GM21619 (cell line): ENCODE data around the gene PCCB.
A peak's percentile ranks its signal among the peaks of the same experiment; 100 is the strongest.
"Not testable (repeated sequence)": the region's sequence is repeated elsewhere in the genome, so short reads cannot be mapped to it uniquely, and the experiment has no call there.

Experiments
- ATAC-seq: cut with Tn5 transposase; IDR thresholded peaks from one replicate; pipeline ENCODE4 v1.9.1; 2021; ENCODE audit not compliant: unreplicated experiment

Gene PCCB

DNA sequence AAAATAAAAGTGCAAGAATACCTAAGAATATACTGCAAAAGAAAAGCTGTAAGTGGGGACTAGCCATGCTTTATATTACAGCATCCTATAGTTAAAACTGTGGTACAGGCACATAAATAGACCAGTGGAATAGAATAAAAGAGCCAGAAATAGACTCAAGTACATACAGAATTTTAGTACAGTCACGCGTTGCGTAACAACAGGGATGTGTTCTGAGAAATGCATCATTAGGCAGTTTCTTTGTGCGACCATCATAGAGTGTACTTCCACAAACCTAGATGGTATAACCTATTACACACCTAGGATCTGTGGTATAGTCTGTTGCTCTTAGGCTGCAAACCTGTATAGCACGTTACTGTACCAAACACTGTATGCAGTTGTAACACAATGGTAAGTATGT lies 61.8 kb downstream of the PCCB start:
- no peak for ATAC-seq

DNA sequence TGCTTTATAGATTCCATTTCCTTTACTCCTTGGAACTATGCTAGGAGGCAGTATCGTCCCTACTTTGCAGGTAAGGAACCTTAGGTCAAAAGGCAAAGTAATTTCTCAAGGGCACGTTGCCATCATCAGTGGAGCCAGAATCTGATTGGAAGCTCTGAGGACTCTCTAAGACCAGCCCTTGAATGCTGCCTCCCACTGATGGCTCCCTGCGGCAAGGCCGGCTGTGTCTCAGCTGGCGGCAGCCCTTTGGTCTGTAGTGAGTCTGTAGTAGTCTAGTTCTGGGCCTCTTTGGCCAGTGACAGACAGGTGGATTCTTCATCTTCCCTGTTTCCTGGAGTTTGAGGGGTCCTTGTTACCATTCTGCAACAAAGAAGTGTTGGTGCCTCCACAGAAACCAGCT lies 76.2 kb downstream of the PCCB start:
- no peak for ATAC-seq

DNA sequence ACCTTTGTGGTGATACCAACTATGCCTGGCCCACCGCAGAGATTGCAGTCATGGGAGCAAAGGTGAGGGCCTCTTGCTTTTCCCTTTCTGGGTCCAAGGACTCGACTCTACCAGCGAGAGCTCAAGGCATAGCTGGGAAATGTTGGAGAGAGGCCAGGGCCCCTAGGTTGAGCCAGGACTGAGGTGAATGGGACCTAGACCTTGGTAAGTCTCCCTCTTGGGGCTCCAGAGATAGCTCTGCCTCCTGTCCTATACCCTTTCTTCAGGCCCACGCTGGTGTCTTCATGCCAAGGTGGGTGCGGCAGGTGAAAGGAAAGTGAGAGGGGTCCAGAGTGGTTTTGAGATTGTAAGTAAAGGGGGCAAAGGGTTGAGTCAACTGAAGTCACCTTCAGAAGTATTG lies 77.5 kb downstream of the PCCB start:
- no peak for ATAC-seq

DNA sequence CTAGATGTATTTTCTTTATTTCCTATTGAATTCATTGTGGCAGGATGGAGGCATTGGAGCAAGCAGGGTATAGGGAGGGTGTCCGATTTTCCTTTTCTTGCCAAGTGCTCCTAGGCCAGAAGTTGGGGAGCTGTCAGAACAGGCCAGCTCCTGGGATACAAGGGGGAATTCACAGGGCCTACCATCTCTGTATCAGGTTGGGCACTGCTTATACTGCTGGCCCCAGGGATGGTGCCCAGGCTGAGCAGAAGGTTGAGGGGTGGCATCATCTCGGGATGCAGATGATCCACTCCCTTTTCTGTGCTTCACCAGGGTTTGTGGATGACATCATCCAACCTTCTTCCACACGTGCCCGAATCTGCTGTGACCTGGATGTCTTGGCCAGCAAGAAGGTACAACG lies 79.5 kb downstream of the PCCB start:
- no peak for ATAC-seq

DNA sequence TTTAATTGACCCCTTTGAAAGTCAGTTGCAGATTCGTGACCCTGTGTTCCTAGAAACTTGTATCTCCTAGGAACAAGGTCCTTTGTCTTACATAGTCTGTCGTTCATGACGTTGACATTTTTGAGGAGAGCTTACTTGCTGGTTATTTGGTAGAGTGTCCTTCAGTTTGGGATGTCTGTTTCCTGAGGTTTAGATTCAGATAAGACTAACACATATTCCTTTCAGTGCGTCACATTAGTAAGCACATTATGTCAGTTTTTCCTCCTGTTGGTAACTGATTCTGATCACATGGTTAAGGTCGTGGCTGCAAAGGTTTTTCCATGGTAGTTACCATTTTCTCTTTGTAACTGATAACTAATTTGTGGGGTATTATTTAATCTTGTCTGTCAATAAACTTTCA lies 80.8 kb downstream of the PCCB start:
- ATAC-seq: no peak

DNA sequence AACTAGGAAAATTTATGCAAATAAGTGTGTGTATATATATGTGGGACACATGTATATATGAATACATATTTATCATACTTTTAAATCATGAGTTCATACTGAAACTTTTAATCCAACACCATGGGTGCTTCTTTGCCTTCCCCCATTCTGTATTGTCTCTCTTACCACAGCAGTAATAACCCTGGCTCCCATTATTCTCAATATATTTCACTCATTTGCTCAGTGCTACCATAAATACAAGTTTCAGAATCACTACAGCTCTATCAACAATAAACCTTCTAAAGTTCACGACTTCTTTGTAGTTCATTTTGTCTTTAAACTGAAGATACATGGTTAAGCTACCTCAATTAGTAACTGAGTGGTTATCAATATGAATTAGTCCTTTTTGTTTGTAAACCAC lies 82.2 kb downstream of the PCCB start:
- no peak for ATAC-seq

DNA sequence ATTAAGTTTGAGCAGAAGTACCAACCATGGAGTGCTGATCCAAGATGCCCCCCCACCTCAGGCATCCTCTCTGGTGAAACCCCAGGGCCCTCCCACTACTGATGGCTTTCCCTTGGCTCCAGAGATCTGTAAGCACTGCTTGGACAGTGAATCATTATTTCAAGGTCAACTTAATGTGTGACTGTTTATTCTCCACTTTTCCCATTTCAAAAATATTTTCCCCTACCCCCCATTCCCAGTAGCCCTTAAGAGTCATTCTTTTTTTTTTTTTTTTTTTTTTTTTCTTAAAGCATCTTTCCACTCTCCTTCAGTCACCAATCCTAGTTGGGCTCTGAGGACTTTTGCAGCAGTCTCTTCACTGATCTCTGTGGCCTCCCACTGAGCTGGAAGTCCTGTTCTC lies 82.6 kb downstream of the PCCB start:
- no peak for ATAC-seq

DNA sequence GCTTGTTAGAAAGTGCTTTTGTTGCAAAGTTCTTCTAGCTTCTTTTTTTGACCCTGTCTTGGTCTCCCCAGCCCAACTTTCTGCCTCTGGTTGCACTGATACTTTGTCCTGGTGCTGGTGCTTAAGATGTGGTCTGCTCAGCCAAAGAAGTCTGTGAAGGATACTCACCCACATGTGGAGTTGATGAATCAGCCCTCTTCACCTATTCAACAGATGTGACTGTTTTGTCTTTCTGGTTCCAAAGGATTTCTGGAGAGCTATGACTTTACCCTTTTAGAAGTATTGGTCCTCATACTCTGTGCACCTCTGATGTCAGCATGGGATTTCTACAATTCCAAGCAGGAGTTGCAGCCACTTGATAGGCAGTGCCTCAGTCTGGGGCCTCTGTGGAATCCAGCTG lies 84.1 kb downstream of the PCCB start:
- no peak for ATAC-seq

DNA sequence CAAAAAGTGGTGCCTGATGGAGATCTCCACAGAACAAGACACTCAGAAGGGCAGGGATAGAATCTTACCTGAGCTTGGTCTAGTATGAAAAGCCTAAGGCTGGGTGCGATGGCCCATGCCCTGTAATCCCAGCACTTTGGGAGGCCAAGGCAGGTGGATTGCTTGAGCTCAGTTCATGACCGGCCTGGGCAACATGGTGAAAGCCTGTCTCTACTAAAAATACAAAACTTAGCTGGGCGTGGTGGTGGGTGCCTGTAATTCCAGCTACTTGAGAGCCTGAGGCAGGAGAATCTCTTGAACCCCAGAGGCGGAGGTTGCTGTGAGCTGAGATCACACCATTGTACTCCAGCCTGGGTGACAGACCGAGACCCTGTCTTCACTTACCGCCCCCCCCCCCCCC lies 84.6 kb downstream of the PCCB start:
- ATAC-seq: not testable (repeated sequence)

DNA sequence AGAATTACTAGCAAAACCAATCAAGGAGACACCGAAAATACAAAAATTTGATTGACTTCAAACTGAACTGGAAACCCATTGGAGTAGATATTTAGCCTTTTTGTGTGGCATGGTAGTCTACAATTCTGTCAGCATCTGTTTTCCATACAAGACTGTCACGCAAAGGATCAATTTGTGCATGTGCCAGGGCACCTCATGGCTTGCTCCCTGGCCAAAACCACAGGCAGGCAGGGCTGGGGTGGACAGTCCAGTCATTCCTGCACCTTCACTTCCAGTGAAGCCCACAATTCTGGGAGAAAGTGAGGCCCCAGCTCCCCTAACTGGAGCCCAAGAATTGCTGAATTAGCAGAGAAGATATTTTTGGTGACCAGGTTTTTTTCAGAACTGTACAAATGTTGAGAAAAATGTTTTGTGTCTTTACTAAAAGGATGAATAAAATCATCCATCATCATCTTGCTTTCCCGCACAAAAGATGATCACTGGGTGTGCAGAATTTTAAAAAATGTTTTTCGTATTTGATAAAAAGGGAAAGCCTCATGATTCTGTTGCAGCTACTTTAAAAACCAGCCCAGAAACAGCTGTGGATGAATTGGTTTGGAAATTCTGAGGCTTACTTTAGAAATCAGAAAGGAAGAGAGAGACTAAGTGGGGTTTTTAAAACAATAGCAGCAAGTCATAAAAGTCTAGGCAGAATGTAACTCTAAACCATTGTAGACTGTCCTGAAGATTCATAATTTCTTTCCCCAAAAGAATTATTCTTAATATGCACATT lies 86.4 kb downstream of the PCCB start:
- no peak for ATAC-seq

DNA sequence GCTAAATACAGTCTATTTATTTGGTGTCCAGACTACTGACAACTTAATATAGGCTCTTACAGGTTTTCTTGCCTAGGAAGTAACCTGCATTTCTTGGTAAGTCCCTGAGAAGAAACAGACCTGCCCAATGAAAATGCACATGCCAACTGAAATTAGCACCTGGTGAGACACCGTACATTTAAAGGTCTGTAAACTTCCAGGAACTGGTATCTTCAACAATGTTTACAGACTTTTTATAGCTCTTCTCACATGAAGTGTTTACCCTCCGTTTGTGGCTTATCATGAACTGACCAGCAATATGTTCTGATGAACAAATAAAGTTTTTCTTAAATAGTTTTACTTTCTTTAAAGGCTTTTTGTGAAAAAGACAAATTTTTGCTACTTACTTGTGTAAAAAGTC lies 93.3 kb downstream of the PCCB start:
- no peak for ATAC-seq

DNA sequence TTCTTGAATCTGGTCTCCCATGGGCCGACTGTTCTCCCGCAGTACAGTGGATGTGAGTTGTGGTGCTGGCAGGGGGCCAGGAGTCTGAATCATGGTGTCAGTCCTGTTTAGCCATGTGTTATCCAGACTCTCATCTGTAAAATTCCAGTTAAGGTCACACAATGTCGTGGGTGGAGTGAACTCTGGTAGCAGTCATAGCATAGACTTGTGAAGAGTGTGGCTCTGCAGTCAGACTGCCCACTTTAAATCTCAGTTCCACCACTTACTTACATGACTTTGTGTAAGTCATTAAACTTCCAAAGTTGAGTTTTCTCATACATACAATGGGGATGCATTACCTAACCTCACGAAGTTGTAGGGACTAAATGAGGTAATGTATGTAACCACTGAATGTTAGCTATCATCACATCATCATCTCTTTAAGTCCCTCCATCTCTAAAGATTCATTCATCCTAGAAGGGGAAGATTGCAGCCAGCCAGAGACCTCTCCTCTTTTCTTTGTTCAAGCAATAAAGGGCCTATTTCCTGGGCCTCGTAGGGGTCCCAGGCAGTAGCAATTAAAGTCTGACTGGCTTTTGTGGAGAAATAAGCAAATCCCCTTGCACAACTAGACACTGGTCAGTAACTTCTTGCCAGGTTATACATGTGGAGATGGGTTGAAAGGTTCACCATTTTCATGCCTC lies 93.9 kb downstream of the PCCB start:
- no peak for ATAC-seq

DNA sequence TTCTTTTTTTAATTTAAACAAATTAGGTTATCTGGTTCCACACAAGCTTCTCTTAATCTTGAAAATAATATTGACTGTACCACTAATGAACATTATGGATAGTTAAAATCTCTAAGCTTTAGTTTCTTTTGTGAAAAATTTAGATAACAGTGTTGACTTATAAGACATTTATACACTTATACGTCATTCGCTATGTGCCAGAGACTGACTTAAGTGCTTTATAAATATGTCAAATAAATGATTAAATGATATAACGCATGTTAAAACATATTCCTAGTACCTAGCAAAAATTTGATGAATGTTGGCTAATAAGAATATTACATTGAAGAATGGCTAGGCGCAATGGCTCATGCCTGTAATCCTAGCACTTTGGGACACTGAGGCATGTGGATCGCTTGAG lies 96.3 kb downstream of the PCCB start:
- no peak for ATAC-seq

DNA sequence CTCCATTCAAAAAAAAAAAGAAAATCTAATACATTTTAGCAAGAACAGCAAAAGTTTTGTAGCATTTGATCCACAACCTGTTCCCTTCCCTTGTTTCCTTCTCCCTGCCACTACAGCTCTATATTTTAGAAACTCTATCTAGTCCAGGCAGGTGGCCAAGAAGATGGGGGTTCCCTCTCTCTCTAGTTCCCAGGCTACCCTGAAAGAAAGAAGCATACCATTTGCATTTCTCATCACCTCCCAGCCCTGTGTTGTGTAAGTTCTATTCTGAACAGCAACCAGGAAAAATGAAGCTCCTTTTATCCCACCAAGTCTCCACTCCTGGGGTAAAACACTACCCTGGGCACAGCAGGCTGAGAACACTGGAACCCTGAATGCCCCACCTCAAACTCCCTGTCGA lies 100.0 kb downstream of the PCCB start:
- no peak for ATAC-seq

DNA sequence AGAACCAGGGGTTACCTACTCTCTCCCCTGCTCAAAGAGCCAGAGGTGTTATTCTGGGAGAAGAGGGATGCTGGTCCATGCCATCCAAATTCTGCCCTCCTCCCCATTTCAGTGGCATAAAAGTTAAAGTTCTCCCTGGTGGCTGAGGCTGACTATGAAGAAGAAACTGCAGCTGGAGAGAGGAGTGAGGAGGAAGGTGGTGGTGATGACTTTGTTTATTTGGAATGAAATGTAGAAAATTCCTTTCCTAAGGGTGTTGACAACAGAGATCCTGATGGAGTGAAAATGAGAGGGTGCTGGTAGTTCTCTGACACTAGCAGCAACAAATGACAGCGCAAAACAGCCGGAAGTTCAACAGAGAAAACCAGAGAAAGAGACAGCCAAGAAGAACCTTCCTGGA lies 100.4 kb downstream of the PCCB start:
- ATAC-seq: no peak

DNA sequence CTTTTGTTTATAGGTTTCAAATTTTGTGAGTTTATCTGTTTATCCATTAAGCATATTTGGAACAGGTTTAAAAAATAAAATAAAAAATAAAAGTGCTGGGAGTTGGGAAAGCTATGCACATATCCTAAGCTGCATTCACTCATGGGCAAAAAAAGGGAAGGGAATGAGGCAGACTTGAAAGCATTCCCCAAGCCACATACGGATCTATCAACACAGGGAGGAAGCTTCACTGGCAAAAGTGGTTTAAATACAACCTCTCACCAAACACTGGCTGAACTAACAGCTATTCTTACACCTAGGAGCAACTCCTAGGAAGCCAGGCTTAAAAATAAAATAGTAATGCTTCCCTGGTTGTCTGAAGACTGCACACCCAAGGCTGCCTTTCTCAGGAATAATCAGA lies 101.2 kb downstream of the PCCB start:
- no peak for ATAC-seq

DNA sequence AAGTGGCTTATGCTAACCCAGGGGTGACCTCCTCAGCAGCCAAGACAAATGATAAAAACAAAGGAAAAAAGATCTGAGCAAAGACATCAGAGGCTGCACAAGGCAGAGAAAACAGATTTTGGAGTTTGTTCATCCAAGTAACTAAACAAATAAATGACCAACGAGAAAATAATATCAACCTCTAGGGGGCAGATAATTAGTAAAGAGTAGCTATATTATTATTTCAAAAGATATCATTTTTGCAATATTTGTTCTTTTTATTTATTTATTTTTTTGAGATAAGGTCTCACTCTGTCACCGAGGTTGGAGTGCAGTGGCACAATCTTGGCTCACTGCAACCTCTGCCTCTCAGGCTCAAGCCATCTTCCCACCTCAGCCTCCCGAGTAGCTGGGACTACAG lies 101.8 kb downstream of the PCCB start:
- ATAC-seq: no peak

DNA sequence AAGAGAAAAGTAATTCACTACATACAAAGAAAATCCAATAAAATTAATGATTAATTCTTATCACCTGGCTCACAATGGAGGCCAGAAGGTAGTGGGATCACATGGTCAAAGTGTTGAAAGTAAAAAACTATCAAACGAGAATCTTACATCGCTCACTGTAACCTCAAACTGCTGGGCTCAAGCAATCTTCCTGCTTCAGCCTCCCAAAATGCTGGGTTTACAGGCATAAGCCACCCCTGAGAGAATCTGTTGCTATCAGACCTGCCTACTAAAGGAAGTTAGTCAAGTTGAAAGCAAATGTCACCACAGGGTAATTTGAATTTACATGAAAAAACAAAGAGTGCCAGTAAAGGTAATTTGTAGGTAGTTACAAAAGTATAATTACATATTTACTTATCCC lies 103.3 kb downstream of the PCCB start:
- ATAC-seq: peak; percentile 68

DNA sequence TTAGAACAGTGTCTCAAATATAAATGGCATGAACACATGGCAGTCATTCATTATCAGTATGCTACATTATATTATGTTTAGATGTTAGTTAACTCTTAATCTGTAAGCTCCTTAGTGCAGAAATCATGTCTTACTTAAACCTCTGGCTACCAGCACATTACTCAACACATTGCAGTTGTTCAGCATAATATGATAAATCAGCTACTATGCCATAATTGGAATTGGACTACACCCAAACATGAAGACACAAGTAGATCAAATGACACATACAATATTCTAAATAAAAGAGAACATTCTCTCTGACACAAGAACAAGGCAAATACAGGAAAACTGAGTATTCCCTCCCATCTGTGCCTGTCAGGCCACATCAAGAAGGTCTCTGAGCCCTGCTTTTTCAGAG lies 116.1 kb downstream of the PCCB start:
- no peak for ATAC-seq

DNA sequence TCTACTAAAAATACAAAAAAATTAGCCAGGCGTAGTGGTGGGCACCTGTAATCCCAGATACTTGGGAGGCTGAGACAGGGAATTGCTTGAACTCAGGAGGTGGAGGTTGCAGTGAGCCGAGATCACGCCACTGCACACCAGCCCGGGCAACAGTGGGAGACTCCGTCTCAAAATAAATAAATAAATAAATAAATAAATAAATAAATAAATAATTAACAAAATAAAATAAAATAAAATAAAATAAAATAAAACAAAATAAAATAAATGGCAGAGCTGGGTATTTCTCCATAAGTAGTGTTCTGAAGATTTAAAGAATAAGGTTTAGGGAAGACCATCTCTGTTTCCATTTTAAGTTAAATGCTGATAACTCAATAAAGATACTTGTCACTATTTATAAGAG lies 125.7 kb downstream of the PCCB start:
- not testable (repeated sequence) for ATAC-seq

DNA sequence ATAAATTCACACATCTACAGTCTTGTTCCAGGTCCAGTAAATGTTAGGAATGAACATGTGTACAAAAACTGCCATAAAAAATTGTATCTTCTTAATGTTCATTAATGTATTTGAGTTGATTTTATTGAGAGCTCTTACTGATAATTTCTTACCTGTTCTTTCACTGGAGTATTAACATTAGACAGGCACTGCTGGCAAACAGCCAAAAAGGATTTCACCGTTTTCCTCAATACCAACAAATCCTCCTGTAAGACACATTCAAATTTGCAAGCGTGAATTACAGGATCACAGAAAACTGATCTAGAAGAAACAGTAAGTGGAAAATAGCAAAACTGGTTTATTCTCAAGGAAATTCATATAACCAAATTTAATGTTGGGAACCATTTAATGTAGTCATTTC lies 127.4 kb downstream of the PCCB start:
- ATAC-seq: no peak

DNA sequence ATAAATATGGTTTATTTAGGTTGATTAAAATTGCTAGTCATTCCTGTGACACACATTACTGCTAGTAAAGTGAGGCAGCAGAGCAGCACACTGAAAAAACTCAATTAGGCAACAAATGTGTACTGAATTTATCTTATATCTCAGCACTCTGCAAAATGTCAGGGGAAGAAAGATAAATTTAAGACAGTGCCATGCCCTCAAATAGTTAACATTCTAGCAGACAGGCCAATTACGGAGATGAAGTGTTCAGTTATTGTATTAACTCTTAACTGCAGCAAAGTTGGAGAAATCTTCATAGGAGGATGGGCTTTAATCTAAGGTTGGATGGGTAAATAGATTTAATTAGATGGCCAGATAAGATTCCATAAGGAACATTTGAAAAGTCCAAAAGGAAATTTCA lies 127.9 kb downstream of the PCCB start:
- ATAC-seq: no peak
